GM19351 (cell line): Measurements from ENCODE around the gene SEC23IP.

ENCODE experiments used
- ATAC-seq: cut with Tn5 transposase; IDR thresholded peaks from one replicate; pipeline ENCODE4 v1.9.1; 2021; ENCODE audit warnings: mild to moderate bottlenecking, moderate library complexity; ENCODE audit not compliant: unreplicated experiment

SEC23IP gene

DNA sequence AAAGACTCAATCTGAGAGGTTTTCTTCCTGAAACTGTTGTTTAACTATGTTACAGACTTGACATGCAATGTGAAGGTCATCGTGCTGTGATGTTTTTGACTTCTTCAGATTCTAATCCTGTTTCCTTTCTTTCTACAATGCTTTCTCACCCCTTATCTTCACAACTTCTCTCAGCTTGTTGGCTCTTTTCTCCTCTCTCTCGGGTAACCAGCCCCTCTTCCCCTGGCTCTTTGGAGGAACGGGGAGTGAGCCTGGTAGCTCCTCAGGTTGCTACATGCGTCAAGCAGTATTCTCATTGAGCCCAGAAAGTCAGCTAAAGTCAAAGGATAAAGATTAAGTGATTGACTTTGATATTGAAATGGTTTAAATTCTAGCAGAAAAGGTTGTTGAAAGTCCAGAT is 40.1 kb downstream of the SEC23IP start:
- no peak for ATAC-seq

GRCh38 chr10:119933179-119933578 is 40.6 kb downstream of the SEC23IP start:
- ATAC-seq: no peak

GRCh38 chr10:119940487-119940886 is 48.0 kb downstream of the SEC23IP start:
- no peak for ATAC-seq

GRCh38 chr10:119942973-119943372 is 50.4 kb downstream of the SEC23IP start:
- no peak for ATAC-seq

DNA sequence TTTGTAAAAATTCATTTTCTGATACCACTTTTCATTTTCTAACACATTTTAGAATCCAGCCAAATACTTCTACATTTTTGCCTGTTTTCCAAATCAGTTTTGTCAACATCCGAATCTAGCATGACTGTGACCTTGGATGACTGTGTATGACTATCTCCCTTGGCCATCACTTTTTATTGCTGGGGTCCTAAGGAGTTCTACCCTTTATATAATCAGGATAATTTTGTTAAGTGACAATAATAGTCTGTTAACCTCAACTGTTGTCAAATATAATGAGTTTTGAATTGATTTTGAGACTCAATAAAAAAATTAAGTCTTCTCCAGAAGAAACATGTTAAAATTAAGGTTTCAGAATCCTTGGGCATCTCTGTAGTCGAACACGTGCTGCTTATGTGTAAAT is 53.3 kb downstream of the SEC23IP start:
- ATAC-seq: no peak

GRCh38 chr10:119947300-119947699 is 54.8 kb downstream of the SEC23IP start:
- ATAC-seq: no peak

- ATAC-seq: no peak
Observed at GRCh38 chr10:119957451-119957850, 64.9 kb downstream of the SEC23IP start.

- no peak for ATAC-seq
Observed at GRCh38 chr10:119962837-119963236, 70.3 kb downstream of the SEC23IP start.

DNA sequence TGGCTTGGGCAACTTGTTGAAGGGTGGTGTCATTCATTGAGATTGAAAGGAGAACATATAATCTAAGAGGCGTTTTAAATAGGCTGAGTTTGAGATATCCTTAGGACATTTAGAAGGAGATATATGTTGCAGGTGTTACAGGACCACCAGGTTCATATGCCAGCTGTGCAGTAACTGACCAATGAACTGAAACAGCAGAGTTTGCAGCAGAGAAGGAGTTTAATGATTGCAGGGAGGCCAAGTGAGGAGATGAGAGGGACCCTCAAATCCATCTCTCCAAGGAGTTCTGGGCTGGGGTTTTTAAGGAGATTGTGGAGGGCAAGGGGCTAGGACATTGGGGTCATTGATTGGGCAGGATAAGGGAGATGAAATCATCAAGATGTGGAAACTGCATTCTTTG is 74.5 kb downstream of the SEC23IP start:
- ATAC-seq: no peak

DNA sequence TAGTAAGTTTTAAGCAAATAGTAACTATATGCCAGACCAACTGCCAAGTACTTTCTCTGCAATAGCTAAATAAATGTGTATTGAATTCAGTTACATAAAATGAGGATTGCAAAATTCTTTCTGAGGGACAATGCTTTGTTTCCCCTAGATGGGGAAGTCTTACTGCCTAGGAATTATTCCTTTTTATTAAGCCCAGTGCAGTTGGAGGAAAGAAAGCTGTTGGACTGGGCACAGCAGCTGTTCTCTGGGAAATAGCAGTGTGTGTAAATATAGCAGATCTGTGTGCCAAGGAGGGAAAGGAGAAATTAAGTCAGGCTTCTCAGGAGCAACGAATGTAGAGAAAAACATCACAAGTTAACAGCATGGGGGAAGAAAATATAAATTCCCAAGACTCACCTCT is 77.1 kb downstream of the SEC23IP start:
- no peak for ATAC-seq

DNA sequence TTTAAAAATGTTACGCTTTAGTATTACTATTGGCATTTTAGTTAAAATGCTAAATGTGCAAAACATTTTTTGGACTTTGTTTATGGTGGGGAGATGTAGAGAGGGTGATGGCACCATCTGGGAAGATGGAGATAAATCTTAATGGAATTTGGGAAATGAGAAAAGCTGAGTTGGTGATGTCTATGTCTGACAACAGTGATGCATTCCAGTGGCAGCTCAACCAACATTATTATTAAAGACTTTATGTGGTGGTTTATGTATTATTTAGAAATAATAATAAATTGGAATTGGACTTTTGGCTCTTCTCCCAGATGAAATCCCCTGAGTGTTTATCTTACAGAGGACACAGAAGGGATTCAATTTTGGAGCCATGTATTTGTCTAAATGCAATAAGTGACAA is 77.6 kb downstream of the SEC23IP start:
- no peak for ATAC-seq

GRCh38 chr10:119970963-119971362 is 78.4 kb downstream of the SEC23IP start:
- ATAC-seq: no peak

GRCh38 chr10:119973281-119973680 is 80.8 kb downstream of the SEC23IP start:
- ATAC-seq: no peak

- no peak for ATAC-seq
Observed at GRCh38 chr10:119976421-119976820, 83.9 kb downstream of the SEC23IP start.

GRCh38 chr10:119980956-119981750 is 88.6 kb downstream of the SEC23IP start:
- no peak for ATAC-seq

GRCh38 chr10:119981826-119982225 is 89.3 kb downstream of the SEC23IP start:
- ATAC-seq: no peak

DNA sequence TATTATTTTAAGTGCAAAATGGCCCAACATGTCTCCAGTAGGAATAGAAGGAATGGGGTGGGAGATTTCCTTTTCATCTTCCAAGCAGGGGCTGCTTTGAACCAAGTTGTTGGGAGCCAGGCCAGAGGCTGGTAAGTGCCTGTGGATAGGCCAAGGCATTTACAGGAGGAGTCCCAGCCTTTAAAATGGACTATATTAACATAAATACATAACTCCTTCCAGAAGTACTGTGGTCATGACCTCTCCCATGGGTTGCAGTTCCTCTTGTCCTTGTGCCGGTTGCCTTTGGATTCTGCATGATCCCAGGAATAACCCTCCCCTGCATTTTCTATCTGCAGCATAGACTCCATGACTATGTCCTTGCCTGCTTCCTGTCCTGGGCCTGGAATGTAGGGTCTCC is 95.8 kb downstream of the SEC23IP start:
- no peak for ATAC-seq

- ATAC-seq: no peak
Observed at GRCh38 chr10:119989966-119990365, 97.4 kb downstream of the SEC23IP start.

- ATAC-seq: no peak
Observed at GRCh38 chr10:119991066-119991465, 98.5 kb downstream of the SEC23IP start.

DNA sequence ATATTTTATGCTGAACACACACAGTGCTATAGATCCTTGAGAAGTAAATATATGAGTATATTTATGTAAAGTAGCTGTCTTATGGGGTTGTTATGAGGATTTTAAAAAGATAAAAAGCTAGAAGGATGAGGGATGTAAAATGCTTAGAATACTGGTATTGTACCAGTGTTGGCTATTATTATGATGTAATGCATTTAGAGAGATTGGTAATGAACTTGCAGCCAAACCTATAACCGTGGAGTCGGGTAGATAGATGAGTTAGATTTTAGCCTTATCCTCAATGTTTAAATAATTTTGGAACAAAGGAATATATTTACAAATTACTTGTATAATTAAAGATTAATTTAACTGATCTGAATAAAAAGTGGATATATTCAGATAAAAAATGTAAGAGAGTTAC is 99.3 kb downstream of the SEC23IP start:
- ATAC-seq: no peak
